ENCODE data around the gene ATP12A.

The ATP12A gene

GRCh38 chr13:24742977-24743376 is 62.8 kb downstream of the ATP12A start:
- Histone ChIP-seq H3K27me3 (replicated peaks; ENCODE audit: insufficient read depth, low read length) (no peaks in the 10 kb centered on the region), H3K4me2 (ENCODE audit: low read depth, low read length) (no peak overlapping the region), H3K9me2 (replicated peaks; ENCODE audit: insufficient read depth, low read length) (no peaks in the 10 kb centered on the region), H3K36me3 (replicated peaks; ENCODE audit: insufficient read depth, low read length) (no peaks in the 10 kb centered on the region), H4K20me1 (ENCODE audit: insufficient read depth, low read length) (no peaks in the 10 kb centered on the region), H3F3A (ENCODE audit: insufficient read depth, low read length) (no peaks in the 10 kb centered on the region), H3K27ac (ENCODE audit: low read length) (no peak overlapping the region), H3K9me3 (replicated peaks; ENCODE audit: insufficient read depth, low read length) (no peaks in the 10 kb centered on the region), H3K4me1 (ENCODE audit: low read length) (no peaks in the 10 kb centered on the region), H3K9ac (ENCODE audit: low read length) (no peak overlapping the region), H2AFZ (ENCODE audit: low read length) (no peak overlapping the region), H3K4me3 (ENCODE audit: low read length) (no peak overlapping the region), H3K79me2 (ENCODE audit: low read length) (no peaks in the 10 kb centered on the region)
- no peak for TF ChIP-seq EZH2phosphoT487 (IDR thresholded peaks at IDR 0.05; ENCODE audit: low read length)
- TF ChIP-seq CTCF (IDR thresholded peaks at IDR 0.05; ENCODE audit: low read length), result no peak
- TF ChIP-seq EZH2 (optimal IDR thresholded peaks at IDR 0.05; ENCODE audit: low read depth, low read length), result no peak
- no peak for DNase-seq

GRCh38 chr13:24744247-24744646 is 64.0 kb downstream of the ATP12A start:
- H3K79me2 ChIP-seq (ENCODE audit: low read length), result no peaks in the 10 kb centered on the region
- H3K9me3 ChIP-seq (replicated peaks; ENCODE audit: insufficient read depth, low read length), result no peaks in the 10 kb centered on the region
- no peaks in the 10 kb centered on the region for H3F3A ChIP-seq (ENCODE audit: insufficient read depth, low read length)
- H3K4me2 ChIP-seq (ENCODE audit: low read depth, low read length), result no peak overlapping the region
- H3K27me3 ChIP-seq (replicated peaks; ENCODE audit: insufficient read depth, low read length), result no peaks in the 10 kb centered on the region
- no peak overlapping the region for H3K27ac ChIP-seq (ENCODE audit: low read length)
- no peaks in the 10 kb centered on the region for H3K9me2 ChIP-seq (replicated peaks; ENCODE audit: insufficient read depth, low read length)
- no peak overlapping the region for H3K4me3 ChIP-seq (ENCODE audit: low read length)
- no peak for TF ChIP-seq EZH2 (optimal IDR thresholded peaks at IDR 0.05; ENCODE audit: low read depth, low read length)
- H3K36me3 ChIP-seq (replicated peaks; ENCODE audit: insufficient read depth, low read length), result no peaks in the 10 kb centered on the region
- no peak for DNase-seq
- H4K20me1 ChIP-seq (ENCODE audit: insufficient read depth, low read length), result no peaks in the 10 kb centered on the region
- no peak overlapping the region for H2AFZ ChIP-seq (ENCODE audit: low read length)
- H3K4me1 ChIP-seq (ENCODE audit: low read length), result no peaks in the 10 kb centered on the region
- no peak overlapping the region for H3K9ac ChIP-seq (ENCODE audit: low read length)

DNA sequence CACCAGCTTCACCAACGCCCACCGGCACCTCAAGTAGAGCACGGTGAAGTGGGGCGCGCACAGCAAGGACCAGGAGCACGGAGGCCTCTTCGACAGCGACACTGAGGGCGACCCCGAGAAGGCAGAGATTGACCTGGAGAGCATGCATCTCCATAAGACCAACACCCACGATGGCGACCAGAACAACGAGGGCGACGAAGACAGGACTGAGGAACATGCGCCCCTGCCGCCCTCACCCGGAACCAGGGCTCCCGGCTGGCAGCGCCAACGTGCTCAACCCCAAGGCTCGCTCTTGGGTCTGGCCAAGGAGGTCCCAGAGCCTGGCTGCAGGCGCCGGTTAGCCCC is 65.3 kb downstream of the ATP12A start:
- no peak overlapping the region for H3K4me3 ChIP-seq (ENCODE audit: low read length)
- TF ChIP-seq EZH2 (optimal IDR thresholded peaks at IDR 0.05; ENCODE audit: low read depth, low read length) (no peak), EZH2phosphoT487 (IDR thresholded peaks at IDR 0.05; ENCODE audit: low read length) (no peak), CTCF (IDR thresholded peaks at IDR 0.05; ENCODE audit: low read length) (no peak)

GRCh38 chr13:24745861-24746617 is 65.8 kb downstream of the ATP12A start:
- H3F3A ChIP-seq (ENCODE audit: insufficient read depth, low read length), result no peaks in the 10 kb centered on the region
- H2AFZ ChIP-seq (ENCODE audit: low read length), result no peak overlapping the region
- H3K36me3 ChIP-seq (replicated peaks; ENCODE audit: insufficient read depth, low read length), result no peaks in the 10 kb centered on the region
- no peaks in the 10 kb centered on the region for H4K20me1 ChIP-seq (ENCODE audit: insufficient read depth, low read length)
- H3K79me2 ChIP-seq (ENCODE audit: low read length), result no peaks in the 10 kb centered on the region
- no peaks in the 10 kb centered on the region for H3K4me1 ChIP-seq (ENCODE audit: low read length)
- no peaks in the 10 kb centered on the region for H3K9me3 ChIP-seq (replicated peaks; ENCODE audit: insufficient read depth, low read length)
- no peak overlapping the region for H3K9ac ChIP-seq (ENCODE audit: low read length)
- H3K4me3 ChIP-seq (ENCODE audit: low read length), result no peak overlapping the region
- DNase-seq, result no peak
- no peak overlapping the region for H3K4me2 ChIP-seq (ENCODE audit: low read depth, low read length)
- H3K9me2 ChIP-seq (replicated peaks; ENCODE audit: insufficient read depth, low read length), result no peaks in the 10 kb centered on the region
- H3K27me3 ChIP-seq (replicated peaks; ENCODE audit: insufficient read depth, low read length), result no peaks in the 10 kb centered on the region
- no peak for TF ChIP-seq EZH2 (optimal IDR thresholded peaks at IDR 0.05; ENCODE audit: low read depth, low read length)
- TF ChIP-seq EZH2phosphoT487 (IDR thresholded peaks at IDR 0.05; ENCODE audit: low read length), result no peak
- TF ChIP-seq CTCF (IDR thresholded peaks at IDR 0.05; ENCODE audit: low read length), result no peak
- H3K27ac ChIP-seq (ENCODE audit: low read length), result no peak overlapping the region

More for the DNA sequence above, 65.3 kb downstream of the ATP12A start:
- Histone ChIP-seq H3K4me1 (ENCODE audit: low read length) (no peaks in the 10 kb centered on the region), H3K9ac (ENCODE audit: low read length) (no peak overlapping the region), H3K27me3 (replicated peaks; ENCODE audit: insufficient read depth, low read length) (no peaks in the 10 kb centered on the region), H3K9me3 (replicated peaks; ENCODE audit: insufficient read depth, low read length) (no peaks in the 10 kb centered on the region), H3F3A (ENCODE audit: insufficient read depth, low read length) (no peaks in the 10 kb centered on the region), H2AFZ (ENCODE audit: low read length) (no peak overlapping the region), H3K79me2 (ENCODE audit: low read length) (no peaks in the 10 kb centered on the region), H4K20me1 (ENCODE audit: insufficient read depth, low read length) (no peaks in the 10 kb centered on the region), H3K27ac (ENCODE audit: low read length) (no peak overlapping the region), H3K4me2 (ENCODE audit: low read depth, low read length) (no peak overlapping the region), H3K36me3 (replicated peaks; ENCODE audit: insufficient read depth, low read length) (no peaks in the 10 kb centered on the region), H3K9me2 (replicated peaks; ENCODE audit: insufficient read depth, low read length) (no peaks in the 10 kb centered on the region)
- DNase-seq, result no peak
